NCI-H774 (cell line): Measurements from ENCODE around the gene OR51T1.

ENCODE experiments used
- DNase-seq: peaks from one replicate; lab custom pipeline; 2025; lab: John Stamatoyannopoulos, UW

The OR51T1 gene

GRCh38 chr11:4926608-4927007 lies 44.9 kb downstream of the OR51T1 start:
- DNase-seq = no peak
